Panc1 (cell line): Measurements from ENCODE around the gene CRTC1. TPM values are rescaled to one million over a fixed set of nuclear protein-coding genes. Genes with fewer than 3 reads are reported as not detected.

ENCODE experiments used
- ATAC-seq: fragments of 200-7000 bp; cut with Tn5 transposase; 2 replicates; pipeline ENCODE4 v1.9.1; 2020; ENCODE audit warnings: mild to moderate bottlenecking, moderate library complexity
- BruUV-seq: library from RNA; stranded (reverse); fragments of 400-500 nt; replicated peaks from 2 replicates; lab custom pipeline; 2021; lab: Mats Ljungman, UMichigan
- CTCF ChIA-PET: fragments of 300-600 bp; sonication (Branson Sonifier 250); formaldehyde crosslinking; loops from one replicate; lab custom pipeline; 2022; ENCODE audit warnings: antibody characterized with exemption; lab: Charles Lee
- POLR2A ChIA-PET: fragments of 300-600 bp; sonication (Branson Sonifier 250); formaldehyde crosslinking; loops from one replicate; lab custom pipeline; 2022; ENCODE audit warnings: antibody characterized with exemption; lab: Charles Lee
- DNase-seq: peaks from one replicate; pipeline ENCODE4 v3.0.0-alpha.2; 2010; ENCODE audit warnings: low read depth, low spot score
- H3K27ac ChIP-seq: 2 replicates; pipeline ENCODE4 v1.5.1; 2011; ENCODE audit warnings: mild to moderate bottlenecking, low read length, inconsistent platforms
- H3K27me3 ChIP-seq: fragments of 200-500 bp; sonication (Bioruptor generic); 2 replicates; pipeline ENCODE4 v1.6.0; 2014; ENCODE audit warnings: low read length, inconsistent platforms; ENCODE audit not compliant: control insufficient read depth, insufficient read depth
- H3K36me3 ChIP-seq: fragments of 200-500 bp; sonication (Bioruptor generic); 2 replicates; pipeline ENCODE4 v1.5.1; 2014; ENCODE audit warnings: inconsistent platforms, mild to moderate bottlenecking, low read length, moderate library complexity; ENCODE audit not compliant: control insufficient read depth, insufficient read depth
- H3K4me1 ChIP-seq: 2 replicates; pipeline ENCODE4 v1.5.1; 2011; ENCODE audit warnings: inconsistent platforms, mild to moderate bottlenecking, low read length, moderate library complexity; ENCODE audit not compliant: control insufficient read depth, insufficient read depth
- H3K4me3 ChIP-seq, 2 experiments: 2 replicates each; pipeline ENCODE4 v1.5.1; 2011 to 2012; ENCODE audit warnings: low read depth in 2 of 2, low read length in 2 of 2, mild to moderate bottlenecking in 2 of 2, inconsistent platforms in 1 of 2, moderate library complexity in 1 of 2
- H3K9me3 ChIP-seq: fragments of 200-500 bp; sonication (Bioruptor generic); 2 replicates; pipeline ENCODE4 v1.5.1; 2014; ENCODE audit warnings: low read depth, mild to moderate bottlenecking, inconsistent platforms, low read length, moderate library complexity; ENCODE audit not compliant: control insufficient read depth, insufficient read depth
- CTCF ChIP-seq: fragments of 450-650 bp; IDR thresholded peaks from 2 replicates; pipeline ENCODE4 v1.5.1; 2017; ENCODE audit warnings: mild to moderate bottlenecking
- POLR2AphosphoS5 ChIP-seq: IDR thresholded peaks from 2 replicates; pipeline ENCODE4 v1.6.1; 2012; ENCODE audit warnings: mild to moderate bottlenecking, low read depth, low read length, moderate library complexity
- REST ChIP-seq, 2 experiments: IDR thresholded peaks; 2 replicates each; pipeline ENCODE4 v1.6.1; 2011 to 2012; ENCODE audit warnings: low read depth in 2 of 2, control low read depth in 1 of 2, low read length in 1 of 2, mild to moderate bottlenecking in 1 of 2, moderate library complexity in 1 of 2; ENCODE audit not compliant: insufficient read depth in 1 of 2
- SIN3A ChIP-seq: IDR thresholded peaks from 2 replicates; pipeline ENCODE4 v1.6.1; 2012; ENCODE audit warnings: low read depth, mild to moderate bottlenecking, low read length, moderate library complexity, borderline replicate concordance; ENCODE audit not compliant: insufficient read depth
- TCF7L2 ChIP-seq: IDR thresholded peaks from 2 replicates; pipeline ENCODE4 v1.6.1; 2011; ENCODE audit warnings: mild to moderate bottlenecking, low read depth, low read length, inconsistent platforms
- in situ Hi-C: cut with HindIII; loops from 2 replicates; pipeline ENCODE4 v1.10.0; 2016; ENCODE audit warnings: low sequenced_read_pairs, low pct_unique_long_range_greater_than_20kb
- intact Hi-C: fragments of 100-400 bp; cut with micrococcal nuclease; formaldehyde crosslinking; loops from one replicate; pipeline ENCODE4 v1.10.0; 2022; ENCODE audit not compliant: unreplicated experiment
- total RNA-seq: library from RNA; stranded (reverse); gene quantifications from one replicate; pipeline ENCODE4 v1.2.1, GENCODE V29; 2021; ENCODE audit not compliant: unreplicated experiment

The CRTC1 gene
- total RNA-seq, 1 experiment from 2014 or later: 18.2 TPM

GRCh38 chr19:18710186-18710585, 26.7 kb downstream of the CRTC1 start:
- no peak for ATAC-seq
- CTCF ChIA-PET: interaction anchor here (0.6 kb wide), 1 partner anchor 11 kb away, joined by 3 read pairs; no protein-coding TSS in a partner anchor
- Histone ChIP-seq H3K4me3 (no peak overlapping the region), H3K4me1 (no peaks in the 10 kb centered on the region), H3K27me3 (no peaks in the 10 kb centered on the region), H3K36me3 (no peaks in the 10 kb centered on the region), H3K27ac (no peak overlapping the region), H3K9me3 (no peaks in the 10 kb centered on the region)
- intact Hi-C loops: no loop called here
- TF ChIP-seq CTCF (no peak), TCF7L2 (no peak), POLR2AphosphoS5 (no peak), SIN3A (no peak), REST (IDR thresholded peaks at IDR 0.05; ENCODE audit: insufficient read depth in 1 of 2, low read depth in 2 of 2, low read length in 1 of 2) (no peak)
- POLR2A ChIA-PET: interaction anchor here (0.6 kb wide), 1 partner anchor 13 kb away, joined by 3 read pairs; no protein-coding TSS in a partner anchor
- in situ Hi-C loops: no loop called here
- no peak for DNase-seq
- no TSS peak for BruUV-seq

GRCh38 chr19:18710996-18711751, 27.7 kb downstream of the CRTC1 start:
- intact Hi-C loops: no loop called here
- DNase-seq (no peak), ATAC-seq (no peak)
- Histone ChIP-seq H3K27ac (no peak overlapping the region), H3K4me3 (no peak overlapping the region), H3K27me3 (no peaks in the 10 kb centered on the region), H3K9me3 (no peaks in the 10 kb centered on the region), H3K36me3 (no peaks in the 10 kb centered on the region), H3K4me1 (no peaks in the 10 kb centered on the region)
- ChIA-PET CTCF (interaction anchor here (0.7 kb wide), 1 partner anchor 258 kb away, joined by 3 read pairs; no protein-coding TSS in a partner anchor), POLR2A (interaction anchor here (0.7 kb wide), 1 partner anchor 411 kb away, joined by 3 read pairs; no protein-coding TSS in a partner anchor)
- in situ Hi-C loops: no loop called here
- no peak for TF ChIP-seq SIN3A
- no TSS peak for BruUV-seq

- intact Hi-C loops: no loop called here
- no TSS peak for BruUV-seq
- no peak for DNase-seq
These were observed 28.4 kb downstream of the CRTC1 start for GRCh38 chr19:18711893-18712292.

More at GRCh38 chr19:18711893-18712292, 28.4 kb downstream of the CRTC1 start:
- ChIA-PET POLR2A (no interaction called here), CTCF (no interaction called here)
- ATAC-seq: no peak
- Histone ChIP-seq H3K27ac (no peak overlapping the region), H3K36me3 (no peaks in the 10 kb centered on the region), H3K9me3 (no peaks in the 10 kb centered on the region), H3K4me1 (no peaks in the 10 kb centered on the region), H3K4me3 (no peak overlapping the region), H3K27me3 (no peaks in the 10 kb centered on the region)
- TF ChIP-seq CTCF (no peak), SIN3A (no peak), POLR2AphosphoS5 (no peak), TCF7L2 (no peak), REST (IDR thresholded peaks at IDR 0.05; ENCODE audit: insufficient read depth in 1 of 2, low read depth in 2 of 2, low read length in 1 of 2) (no peak)
- in situ Hi-C loops: no loop called here
